ENCODE data around the gene OSBPL8. TPM values are rescaled to one million over a fixed set of nuclear protein-coding genes. Genes with fewer than 3 reads are reported as not detected.

The OSBPL8 gene
- total RNA-seq, 1 donor from 2014 or later: 77.5 TPM

DNA sequence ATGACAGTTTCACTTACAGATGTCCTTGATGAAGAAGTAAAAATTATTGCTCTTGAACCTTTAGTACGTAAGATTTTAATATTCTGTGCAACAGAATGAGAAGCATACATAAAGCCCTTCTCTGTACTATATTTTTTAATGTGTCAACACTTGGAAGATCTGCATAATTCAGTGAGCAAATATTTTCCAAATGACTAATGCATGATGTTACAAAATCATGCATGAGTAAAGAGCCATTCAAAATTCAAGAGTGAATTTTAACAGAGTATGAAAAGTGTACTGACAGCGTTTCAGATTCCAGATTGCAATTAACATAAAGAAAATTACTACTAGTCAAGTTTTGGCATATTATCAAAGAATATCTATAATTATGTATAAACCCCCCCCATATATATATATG is 110.0 kb downstream of the OSBPL8 start:
- H3K36me3 ChIP-seq (ENCODE audit: control insufficient read depth, insufficient read depth, low read length): no peaks in the 10 kb centered on the region
- H3K27me3 ChIP-seq (ENCODE audit: control insufficient read depth, insufficient read depth, low read length): no peaks in the 10 kb centered on the region
- TF ChIP-seq, protein P1, sequence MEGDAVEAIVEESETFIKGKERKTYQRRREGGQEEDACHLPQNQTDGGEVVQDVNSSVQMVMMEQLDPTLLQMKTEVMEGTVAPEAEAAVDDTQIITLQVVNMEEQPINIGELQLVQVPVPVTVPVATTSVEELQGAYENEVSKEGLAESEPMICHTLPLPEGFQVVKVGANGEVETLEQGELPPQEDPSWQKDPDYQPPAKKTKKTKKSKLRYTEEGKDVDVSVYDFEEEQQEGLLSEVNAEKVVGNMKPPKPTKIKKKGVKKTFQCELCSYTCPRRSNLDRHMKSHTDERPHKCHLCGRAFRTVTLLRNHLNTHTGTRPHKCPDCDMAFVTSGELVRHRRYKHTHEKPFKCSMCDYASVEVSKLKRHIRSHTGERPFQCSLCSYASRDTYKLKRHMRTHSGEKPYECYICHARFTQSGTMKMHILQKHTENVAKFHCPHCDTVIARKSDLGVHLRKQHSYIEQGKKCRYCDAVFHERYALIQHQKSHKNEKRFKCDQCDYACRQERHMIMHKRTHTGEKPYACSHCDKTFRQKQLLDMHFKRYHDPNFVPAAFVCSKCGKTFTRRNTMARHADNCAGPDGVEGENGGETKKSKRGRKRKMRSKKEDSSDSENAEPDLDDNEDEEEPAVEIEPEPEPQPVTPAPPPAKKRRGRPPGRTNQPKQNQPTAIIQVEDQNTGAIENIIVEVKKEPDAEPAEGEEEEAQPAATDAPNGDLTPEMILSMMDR (IDR thresholded peaks at IDR 0.05; ENCODE audit: insufficient read depth, low read length, poor library complexity, severe bottlenecking): no peak
- no peak overlapping the region for H3K4me3 ChIP-seq (ENCODE audit: low read depth, low read length)
- DNase-seq (ENCODE audit: low read depth): no peak

DNA sequence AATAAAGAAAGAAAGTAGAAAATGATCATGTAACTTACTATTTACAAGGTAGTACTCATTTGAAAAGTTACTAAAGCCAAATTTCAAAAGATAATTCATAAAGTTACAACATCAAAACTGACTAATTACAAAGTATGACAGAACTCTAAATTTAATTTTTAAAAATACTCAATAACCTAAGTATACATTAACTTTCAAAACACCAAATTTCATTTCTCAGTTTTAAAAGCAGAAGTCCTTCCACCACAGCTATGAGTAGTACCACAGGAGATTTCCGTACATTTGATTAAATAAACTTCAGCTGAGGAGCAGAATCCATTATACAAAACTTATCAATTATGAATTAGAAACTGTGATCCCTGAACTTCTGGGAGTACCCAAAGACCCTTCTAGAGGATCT is 110.6 kb downstream of the OSBPL8 start:
- DNase-seq (ENCODE audit: low read depth): no peak
- no peaks in the 10 kb centered on the region for H3K27me3 ChIP-seq (ENCODE audit: control insufficient read depth, insufficient read depth, low read length)
- no peak overlapping the region for H3K4me3 ChIP-seq (ENCODE audit: low read depth, low read length)
- no peaks in the 10 kb centered on the region for H3K36me3 ChIP-seq (ENCODE audit: control insufficient read depth, insufficient read depth, low read length)
- TF ChIP-seq, protein P1 (IDR thresholded peaks at IDR 0.05; ENCODE audit: insufficient read depth, low read length, poor library complexity, severe bottlenecking): no peak

DNA sequence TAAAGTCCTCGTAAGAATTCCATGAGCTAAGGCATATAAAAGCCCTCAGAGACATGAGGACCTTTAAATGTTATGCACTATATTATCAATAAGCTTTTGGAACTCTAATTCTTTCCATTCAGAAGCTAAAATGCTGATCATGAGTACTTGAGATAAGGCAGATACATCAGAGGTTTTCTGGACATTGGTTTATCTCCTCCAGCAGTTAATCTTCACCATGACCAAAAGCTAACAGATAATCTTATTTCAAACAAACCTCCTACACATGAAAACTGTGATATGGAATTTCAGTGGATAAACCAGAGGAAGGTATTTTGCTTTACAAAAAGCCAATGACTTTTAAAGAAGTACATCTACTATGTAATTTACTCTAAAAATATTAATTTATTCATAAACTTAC is 113.5 kb downstream of the OSBPL8 start:
- H3K27me3 ChIP-seq (ENCODE audit: control insufficient read depth, insufficient read depth, low read length): no peaks in the 10 kb centered on the region
- H3K4me3 ChIP-seq (ENCODE audit: low read depth, low read length): no peak overlapping the region
- no peaks in the 10 kb centered on the region for H3K36me3 ChIP-seq (ENCODE audit: control insufficient read depth, insufficient read depth, low read length)
- DNase-seq (ENCODE audit: low read depth): no peak
- TF ChIP-seq, protein P1 (IDR thresholded peaks at IDR 0.05; ENCODE audit: insufficient read depth, low read length, poor library complexity, severe bottlenecking): no peak

DNA sequence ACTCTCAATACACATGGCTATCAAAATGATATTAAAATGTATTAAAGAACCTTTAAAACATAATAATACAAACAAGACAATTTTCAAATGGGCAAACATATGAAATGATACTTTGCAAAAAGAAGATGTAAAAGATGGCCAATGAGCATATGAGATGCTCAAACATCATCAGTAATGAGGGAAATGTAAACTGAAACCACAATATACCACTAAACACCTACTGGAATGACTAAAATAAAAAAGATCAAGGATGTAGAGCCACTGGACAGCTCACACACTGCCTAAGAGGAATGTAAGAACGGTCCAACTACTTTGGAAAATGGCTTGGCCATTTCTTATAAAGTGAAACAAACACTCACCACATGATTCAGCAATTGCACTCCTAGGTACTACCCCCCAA is 114.1 kb downstream of the OSBPL8 start:
- no peak overlapping the region for H3K4me3 ChIP-seq (ENCODE audit: low read depth, low read length)
- no peak for DNase-seq (ENCODE audit: low read depth)
- no peaks in the 10 kb centered on the region for H3K36me3 ChIP-seq (ENCODE audit: control insufficient read depth, insufficient read depth, low read length)
- no peaks in the 10 kb centered on the region for H3K27me3 ChIP-seq (ENCODE audit: control insufficient read depth, insufficient read depth, low read length)
- TF ChIP-seq, protein P1 (IDR thresholded peaks at IDR 0.05; ENCODE audit: insufficient read depth, low read length, poor library complexity, severe bottlenecking): no peak

DNA sequence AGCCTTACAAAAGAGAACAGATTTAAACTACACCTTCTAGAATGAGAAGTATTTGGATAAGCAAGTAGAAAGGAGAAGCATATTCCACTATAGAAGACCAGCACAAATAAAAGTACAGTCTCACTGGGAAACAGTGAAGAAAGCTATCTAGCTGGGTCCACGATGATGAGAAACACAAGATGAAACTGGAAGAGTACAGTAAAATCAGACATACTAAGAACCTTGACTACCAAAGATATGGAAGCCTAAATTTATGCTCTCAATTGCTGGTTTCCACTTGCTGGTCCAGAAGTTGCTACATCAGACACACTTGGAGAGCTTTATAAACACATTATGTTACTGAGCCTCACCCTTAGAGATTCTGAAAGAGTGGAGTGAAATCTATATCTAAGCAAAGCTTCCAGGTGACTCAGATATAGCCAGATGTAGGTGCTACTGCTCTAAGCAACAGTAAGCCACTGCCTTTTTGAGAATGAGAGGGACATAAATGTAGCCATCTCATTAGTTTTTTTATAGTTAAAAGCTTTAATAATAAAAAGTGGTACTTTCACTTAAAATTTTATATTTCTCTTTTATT is 115.1 kb downstream of the OSBPL8 start:
- no peaks in the 10 kb centered on the region for H3K27me3 ChIP-seq (ENCODE audit: control insufficient read depth, insufficient read depth, low read length)
- TF ChIP-seq, protein P1 (IDR thresholded peaks at IDR 0.05; ENCODE audit: insufficient read depth, low read length, poor library complexity, severe bottlenecking): no peak
- no peaks in the 10 kb centered on the region for H3K36me3 ChIP-seq (ENCODE audit: control insufficient read depth, insufficient read depth, low read length)
- H3K4me3 ChIP-seq (ENCODE audit: low read depth, low read length): no peak overlapping the region
- no peak for DNase-seq (ENCODE audit: low read depth)

DNA sequence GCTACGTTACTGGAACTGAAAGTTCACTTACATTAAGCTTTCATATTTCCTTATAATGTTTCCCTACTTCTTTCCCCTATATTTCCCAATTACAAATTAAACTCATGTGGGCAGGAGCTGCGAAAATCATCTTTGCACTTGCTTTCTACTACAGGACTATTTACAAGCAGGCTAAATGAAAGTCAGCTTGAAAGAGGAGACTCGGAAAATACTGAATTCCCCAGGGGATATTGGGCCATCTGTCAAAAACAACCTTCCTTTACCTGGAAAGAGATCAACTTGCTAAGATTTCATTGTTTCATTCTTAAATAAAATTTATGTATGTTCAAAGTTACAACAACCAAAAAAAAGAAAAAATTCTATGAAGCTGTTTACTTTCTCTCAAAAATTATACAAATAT is 118.6 kb downstream of the OSBPL8 start:
- Histone ChIP-seq H3K4me3 (ENCODE audit: low read depth, low read length) (no peak overlapping the region), H3K27me3 (ENCODE audit: control insufficient read depth, insufficient read depth, low read length) (no peaks in the 10 kb centered on the region)
- TF ChIP-seq, protein P1 (IDR thresholded peaks at IDR 0.05; ENCODE audit: insufficient read depth, low read length, poor library complexity, severe bottlenecking): no peak

More for the DNA sequence above, 118.6 kb downstream of the OSBPL8 start:
- H3K36me3 ChIP-seq (ENCODE audit: control insufficient read depth, insufficient read depth, low read length): no peaks in the 10 kb centered on the region
- no peak for DNase-seq (ENCODE audit: low read depth)

Data from kidney epithelial cell (primary cell).